ENCODE results near the gene HKDC1. TPM values are rescaled to one million over a fixed set of nuclear protein-coding genes. Genes with fewer than 3 reads are reported as not detected.

The HKDC1 gene, protein sequence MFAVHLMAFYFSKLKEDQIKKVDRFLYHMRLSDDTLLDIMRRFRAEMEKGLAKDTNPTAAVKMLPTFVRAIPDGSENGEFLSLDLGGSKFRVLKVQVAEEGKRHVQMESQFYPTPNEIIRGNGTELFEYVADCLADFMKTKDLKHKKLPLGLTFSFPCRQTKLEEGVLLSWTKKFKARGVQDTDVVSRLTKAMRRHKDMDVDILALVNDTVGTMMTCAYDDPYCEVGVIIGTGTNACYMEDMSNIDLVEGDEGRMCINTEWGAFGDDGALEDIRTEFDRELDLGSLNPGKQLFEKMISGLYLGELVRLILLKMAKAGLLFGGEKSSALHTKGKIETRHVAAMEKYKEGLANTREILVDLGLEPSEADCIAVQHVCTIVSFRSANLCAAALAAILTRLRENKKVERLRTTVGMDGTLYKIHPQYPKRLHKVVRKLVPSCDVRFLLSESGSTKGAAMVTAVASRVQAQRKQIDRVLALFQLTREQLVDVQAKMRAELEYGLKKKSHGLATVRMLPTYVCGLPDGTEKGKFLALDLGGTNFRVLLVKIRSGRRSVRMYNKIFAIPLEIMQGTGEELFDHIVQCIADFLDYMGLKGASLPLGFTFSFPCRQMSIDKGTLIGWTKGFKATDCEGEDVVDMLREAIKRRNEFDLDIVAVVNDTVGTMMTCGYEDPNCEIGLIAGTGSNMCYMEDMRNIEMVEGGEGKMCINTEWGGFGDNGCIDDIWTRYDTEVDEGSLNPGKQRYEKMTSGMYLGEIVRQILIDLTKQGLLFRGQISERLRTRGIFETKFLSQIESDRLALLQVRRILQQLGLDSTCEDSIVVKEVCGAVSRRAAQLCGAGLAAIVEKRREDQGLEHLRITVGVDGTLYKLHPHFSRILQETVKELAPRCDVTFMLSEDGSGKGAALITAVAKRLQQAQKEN
- total RNA-seq (2022; extraction: Qiagen RNA extraction; ENCODE audit: low read depth), result 10.1 to 16.1 TPM (median 11.6 TPM) in 5 replicates

DNA sequence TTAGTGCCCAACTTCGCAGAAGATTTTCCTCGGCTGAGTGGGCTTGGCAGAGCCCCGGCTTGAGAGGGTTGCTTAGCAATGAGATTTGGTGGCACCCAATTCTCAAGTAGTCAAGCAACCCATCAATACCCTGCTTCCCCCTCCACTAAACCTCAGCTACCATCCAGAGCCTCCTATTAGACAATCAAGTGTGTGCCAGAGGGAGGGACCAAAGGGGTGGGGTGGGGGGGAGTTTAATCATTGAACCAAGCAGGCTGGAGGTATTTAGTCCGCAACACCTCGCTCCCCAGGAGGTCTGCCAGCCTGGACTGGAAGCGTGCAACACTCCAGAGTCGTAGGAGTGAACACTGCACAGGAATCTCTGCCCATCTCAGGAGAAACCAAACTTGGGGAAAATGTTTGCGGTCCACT lies at the start of gene HKDC1:
Gene HKDC1 (plus strand): TSS at position 292 of the 411 bp plus-strand sequence. CDS start 104 bp downstream, at position 396.

DNA sequence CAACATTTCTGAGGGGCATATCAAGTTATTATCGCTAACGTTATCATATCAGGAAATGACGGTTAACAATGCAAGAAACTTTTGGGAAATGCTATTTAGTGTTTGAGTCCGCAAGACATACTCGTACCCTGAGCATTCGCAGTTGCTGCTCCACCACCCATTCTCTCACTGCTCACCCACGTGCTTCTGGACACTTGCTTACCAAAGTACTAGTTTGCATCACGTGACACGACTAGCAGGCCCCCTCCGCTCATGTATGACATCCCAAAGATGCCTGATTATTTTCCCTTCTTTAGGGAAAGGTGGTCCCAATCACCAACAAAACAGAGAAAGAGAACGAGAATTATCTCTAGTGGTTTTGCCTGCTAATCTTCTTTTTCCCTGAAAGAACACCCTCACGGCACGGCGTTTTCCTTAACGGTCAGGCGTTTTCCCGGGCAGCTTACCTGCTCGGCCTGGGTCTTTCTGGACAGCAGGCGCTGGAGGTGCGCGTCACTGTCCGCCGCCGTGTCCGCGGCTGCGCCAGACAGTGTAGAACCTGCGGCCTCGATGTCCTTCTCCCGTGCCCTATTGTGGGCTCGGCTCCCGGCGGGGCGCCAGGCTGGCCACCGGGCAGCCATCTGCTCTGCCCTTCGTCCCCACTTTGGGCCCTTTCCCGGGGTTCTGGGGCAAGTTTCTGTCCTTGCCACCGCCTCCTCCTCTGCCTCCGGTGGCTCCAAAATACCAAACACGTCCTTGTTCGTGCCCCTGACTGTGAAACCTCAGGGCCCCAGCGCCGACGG lies 40.2 kb upstream of the HKDC1 start, which contains the start of gene SUPV3L1:
Gene SUPV3L1 (plus strand): TSS at position 492 of the 782 bp plus-strand sequence. CDS start 58 bp downstream, at position 550.

DNA sequence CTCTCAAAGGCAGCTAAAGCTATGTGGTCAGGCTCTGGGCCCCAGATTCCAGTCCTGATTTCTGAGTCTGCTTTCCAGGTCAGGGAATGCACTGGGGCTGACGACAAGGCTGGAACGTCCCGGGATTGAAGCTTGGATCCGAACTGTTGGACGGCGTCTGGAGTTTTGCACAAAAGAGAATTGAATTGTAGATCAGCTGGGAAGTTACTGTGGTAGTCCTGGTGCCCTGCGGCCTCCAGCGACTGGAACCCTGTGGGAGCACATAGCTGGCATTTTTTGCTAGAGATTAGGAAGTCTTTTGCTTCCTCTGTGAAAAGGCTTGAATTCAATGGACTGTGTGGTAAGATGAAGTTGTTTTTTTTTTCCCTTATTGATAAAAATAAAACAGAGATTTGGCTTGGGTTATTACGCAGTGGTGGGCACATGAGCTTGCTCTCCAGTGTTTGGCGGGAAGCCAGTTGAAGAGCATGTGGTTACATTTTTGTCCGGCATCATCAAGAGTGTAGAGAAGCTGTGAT lies 58.4 kb downstream of the HKDC1 start, which contains the start of gene HK1:
Gene HK1 (plus strand): TSS at position 51 of the 518 bp plus-strand sequence.

Other genes starting within 250 kb of the HKDC1 start
- 36.8 to 45.0 TPM (median 43.3 TPM) in 5 replicates for gene KIFBP, start 231.5 kb upstream of the HKDC1 start, total RNA-seq (2022; extraction: Qiagen RNA extraction; ENCODE audit: low read depth)
- 92.1 to 132 TPM (median 99.4 TPM) in 5 replicates for gene SRGN, start 132.2 kb upstream of the HKDC1 start, total RNA-seq (2022; extraction: Qiagen RNA extraction; ENCODE audit: low read depth)
- gene VPS26A, start 96.2 kb upstream of the HKDC1 start, total RNA-seq (2022; extraction: Qiagen RNA extraction; ENCODE audit: low read depth), result 45.2 to 67.3 TPM (median 52.6 TPM) in 5 replicates
- 31.3 to 38.2 TPM (median 33.9 TPM) in 5 replicates for gene SUPV3L1, start 40.1 kb upstream of the HKDC1 start, total RNA-seq (2022; extraction: Qiagen RNA extraction; ENCODE audit: low read depth)
- 38.0 to 45.9 TPM (median 44.1 TPM) in 5 replicates for gene HK1, start 58.2 kb downstream of the HKDC1 start, total RNA-seq (2022; extraction: Qiagen RNA extraction; ENCODE audit: low read depth)
- gene TACR2, start 196.6 kb downstream of the HKDC1 start, total RNA-seq (2022; extraction: Qiagen RNA extraction; ENCODE audit: low read depth), result 0.07 to 0.18 TPM (median 0.13 TPM) in 4 of 5 replicates, not detected in the other
- gene TSPAN15, start 231.1 kb downstream of the HKDC1 start, total RNA-seq (2022; extraction: Qiagen RNA extraction; ENCODE audit: low read depth), result 95.7 to 125 TPM (median 116 TPM) in 5 replicates